Panc1 (cell line): ENCODE measurements around the gene MCF2L2.

Experiments used
- POLR2AphosphoS5 ChIP-seq: IDR thresholded peaks from 2 replicates; pipeline ENCODE4 v1.6.1; 2012; ENCODE audit warnings: mild to moderate bottlenecking, low read depth, low read length, moderate library complexity
- REST ChIP-seq, 2 experiments: IDR thresholded peaks; 2 replicates each; pipeline ENCODE4 v1.6.1; 2011 to 2012; ENCODE audit warnings: low read depth in 2 of 2, control low read depth in 1 of 2, low read length in 1 of 2, mild to moderate bottlenecking in 1 of 2, moderate library complexity in 1 of 2; ENCODE audit not compliant: insufficient read depth in 1 of 2
- SIN3A ChIP-seq: IDR thresholded peaks from 2 replicates; pipeline ENCODE4 v1.6.1; 2012; ENCODE audit warnings: low read depth, mild to moderate bottlenecking, low read length, moderate library complexity, borderline replicate concordance; ENCODE audit not compliant: insufficient read depth
- TCF7L2 ChIP-seq: IDR thresholded peaks from 2 replicates; pipeline ENCODE4 v1.6.1; 2011; ENCODE audit warnings: mild to moderate bottlenecking, low read depth, low read length, inconsistent platforms
- TF ChIP-seq, protein P1 (sequence below): fragments of 450-650 bp; IDR thresholded peaks from 2 replicates; pipeline ENCODE4 v1.5.1; 2017; ENCODE audit warnings: mild to moderate bottlenecking

DNA sequence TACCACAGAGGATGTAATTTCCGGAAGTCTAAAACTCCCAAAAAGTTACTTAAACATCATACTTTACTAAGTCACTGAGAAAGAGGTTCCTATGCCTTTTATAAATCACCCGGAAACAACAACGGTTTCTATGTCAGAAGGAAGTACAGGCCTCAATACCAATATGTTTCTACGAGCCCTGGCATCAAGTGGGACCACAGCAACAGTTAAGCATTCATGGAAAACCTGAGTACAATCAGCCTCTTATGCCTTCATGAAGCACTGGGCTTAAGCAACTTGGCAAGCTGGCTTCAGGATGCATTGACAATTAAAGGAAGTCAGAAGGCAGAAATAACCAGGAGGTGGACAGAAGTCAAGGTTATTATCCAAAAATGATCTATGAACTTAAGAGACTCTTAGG is 194.5 kb downstream of the MCF2L2 start:
- TF ChIP-seq, protein P1, sequence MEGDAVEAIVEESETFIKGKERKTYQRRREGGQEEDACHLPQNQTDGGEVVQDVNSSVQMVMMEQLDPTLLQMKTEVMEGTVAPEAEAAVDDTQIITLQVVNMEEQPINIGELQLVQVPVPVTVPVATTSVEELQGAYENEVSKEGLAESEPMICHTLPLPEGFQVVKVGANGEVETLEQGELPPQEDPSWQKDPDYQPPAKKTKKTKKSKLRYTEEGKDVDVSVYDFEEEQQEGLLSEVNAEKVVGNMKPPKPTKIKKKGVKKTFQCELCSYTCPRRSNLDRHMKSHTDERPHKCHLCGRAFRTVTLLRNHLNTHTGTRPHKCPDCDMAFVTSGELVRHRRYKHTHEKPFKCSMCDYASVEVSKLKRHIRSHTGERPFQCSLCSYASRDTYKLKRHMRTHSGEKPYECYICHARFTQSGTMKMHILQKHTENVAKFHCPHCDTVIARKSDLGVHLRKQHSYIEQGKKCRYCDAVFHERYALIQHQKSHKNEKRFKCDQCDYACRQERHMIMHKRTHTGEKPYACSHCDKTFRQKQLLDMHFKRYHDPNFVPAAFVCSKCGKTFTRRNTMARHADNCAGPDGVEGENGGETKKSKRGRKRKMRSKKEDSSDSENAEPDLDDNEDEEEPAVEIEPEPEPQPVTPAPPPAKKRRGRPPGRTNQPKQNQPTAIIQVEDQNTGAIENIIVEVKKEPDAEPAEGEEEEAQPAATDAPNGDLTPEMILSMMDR = no peak
- TF ChIP-seq POLR2AphosphoS5 (no peak), SIN3A (no peak), REST (IDR thresholded peaks at IDR 0.05; ENCODE audit: insufficient read depth in 1 of 2, low read depth in 2 of 2, low read length in 1 of 2) (no peak), TCF7L2 (no peak)
